GM12878 (cell line): ENCODE measurements around the gene WRAP73. TPM values are rescaled to one million over a fixed set of nuclear protein-coding genes. Genes with fewer than 3 reads are reported as not detected.

ENCODE experiments used
- BHLHE40 ChIP-seq, 2 experiments: fragments of 450-650 bp in 1 of 2; IDR thresholded peaks; 2 replicates each; pipeline ENCODE4 v1.6.1; 2011 to 2017; ENCODE audit warnings: low read depth in 2 of 2, borderline replicate concordance in 1 of 2, improper control_type of control experiment in 1 of 2, low read length in 1 of 2, mild to moderate bottlenecking in 1 of 2
- DPF2 ChIP-seq: fragments of 450-650 bp; IDR thresholded peaks from 2 replicates; pipeline ENCODE4 v1.6.1; 2017; ENCODE audit warnings: mild to moderate bottlenecking
- EGR1 ChIP-seq, 2 experiments: IDR thresholded peaks; 1 replicate in 1 of 2; 2 replicates in 1 of 2; pipeline ENCODE4 v1.6.1; 2011 to 2012; ENCODE audit warnings: low read depth in 2 of 2, low read length in 2 of 2, borderline replicate concordance in 1 of 2, mild to moderate bottlenecking in 1 of 2, moderate library complexity in 1 of 2
- ETV6 ChIP-seq, 2 experiments: fragments of 450-650 bp in 1 of 2; IDR thresholded peaks in 1 of 2; conservative IDR thresholded peaks in 1 of 2; 2 replicates each; pipeline ENCODE4 v1.6.1; 2014; ENCODE audit warnings: antibody characterized with exemption in 1 of 2, borderline replicate concordance in 1 of 2, low read depth in 1 of 2, mild to moderate bottlenecking in 1 of 2, moderate library complexity in 1 of 2
- HDAC2 ChIP-seq: fragments of 200-600 bp; sonication (generic); IDR thresholded peaks from 2 replicates; pipeline ENCODE4 v1.6.1; 2017
- IRF3 ChIP-seq: fragments of 450-650 bp; IDR thresholded peaks from 2 replicates; pipeline ENCODE4 v1.6.1; 2014; ENCODE audit warnings: mild to moderate bottlenecking
- JUND ChIP-seq: IDR thresholded peaks from 2 replicates; pipeline ENCODE4 v1.6.1; 2012; ENCODE audit warnings: low read depth, mild to moderate bottlenecking, low read length, improper control_type of control experiment, moderate library complexity
- MEF2A ChIP-seq: IDR thresholded peaks from 2 replicates; pipeline ENCODE4 v1.6.1; 2011; ENCODE audit warnings: low read depth, mild to moderate bottlenecking, low read length, moderate library complexity; ENCODE audit not compliant: insufficient read depth
- MYB ChIP-seq: fragments of 150-350 bp; IDR thresholded peaks from 2 replicates; pipeline ENCODE4 v1.6.1; 2014; ENCODE audit warnings: mild to moderate bottlenecking, low read depth, low read length, borderline replicate concordance
- NBN ChIP-seq: fragments of 450-650 bp; IDR thresholded peaks from 2 replicates; pipeline ENCODE4 v1.6.1; 2016
- PAX8 ChIP-seq: fragments of 450-650 bp; IDR thresholded peaks from 2 replicates; pipeline ENCODE4 v1.6.1; 2017; ENCODE audit warnings: mild to moderate bottlenecking, moderate library complexity
- POU2F2 ChIP-seq: IDR thresholded peaks from 3 replicates; pipeline ENCODE4 v1.6.1; 2011; ENCODE audit warnings: low read depth, mild to moderate bottlenecking, low read length, borderline replicate concordance
- RB1 ChIP-seq: fragments of 450-650 bp; formaldehyde crosslinking; IDR thresholded peaks from 2 replicates; pipeline ENCODE4 v1.6.1; 2017; ENCODE audit warnings: mild to moderate bottlenecking, borderline replicate concordance
- SIN3A ChIP-seq: IDR thresholded peaks from 2 replicates; pipeline ENCODE4 v1.6.1; 2012; ENCODE audit warnings: low read depth, low read length, improper control_type of control experiment
- SKIL ChIP-seq: fragments of 450-650 bp; IDR thresholded peaks from 2 replicates; pipeline ENCODE4 v1.6.1; 2017; ENCODE audit warnings: mild to moderate bottlenecking, low read depth, inconsistent platforms; ENCODE audit not compliant: poor library complexity, severe bottlenecking
- SMAD5 ChIP-seq: IDR thresholded peaks from 2 replicates; pipeline ENCODE4 v1.6.1; 2016; ENCODE audit warnings: antibody characterized with exemption, low read depth
- SMARCA5 ChIP-seq: fragments of 450-650 bp; IDR thresholded peaks from 2 replicates; pipeline ENCODE4 v1.6.1; 2017; ENCODE audit warnings: mild to moderate bottlenecking
- SMC3 ChIP-seq: IDR thresholded peaks from 2 replicates; pipeline ENCODE4 v1.6.1; 2011; ENCODE audit warnings: low read length, improper control_type of control experiment, borderline replicate concordance
- TCF12 ChIP-seq: IDR thresholded peaks from 2 replicates; pipeline ENCODE4 v1.6.1; 2011; ENCODE audit warnings: low read depth, mild to moderate bottlenecking, low read length
- ZBED1 ChIP-seq: IDR thresholded peaks from 2 replicates; pipeline ENCODE4 v1.6.1; 2016; ENCODE audit warnings: borderline replicate concordance
- ZBTB40 ChIP-seq: fragments of 450-650 bp; IDR thresholded peaks from 2 replicates; pipeline ENCODE4 v1.6.1; 2016; ENCODE audit warnings: mild to moderate bottlenecking, moderate library complexity, borderline replicate concordance
- ZNF274 ChIP-seq: IDR thresholded peaks from one replicate; pipeline ENCODE4 v1.8.0; 2011; ENCODE audit not compliant: insufficient read length, insufficient read depth
- polyA plus RNA-seq, 11 experiments: library from polyadenylated mRNA; depleted of rRNA in 4 of 11; unstranded in 6 of 11; stranded (reverse) in 5 of 11; fragments of >200 nt; fragmentation: Nextera tagmentation in 4 of 11; fragmentation: Illumina TruSeq in 1 of 11; extraction: Ambion mirVana in 4 of 11; extraction: Trizol in 1 of 11; gene quantifications; 1 replicate in 1 of 11; 2 replicates in 10 of 11; pipeline versions ENCODE4 v1.2.1 to v1.2.3, GENCODE V29; 2011 to 2016; ENCODE audit warnings: inconsistent platforms in 2 of 11, missing spikeins in 2 of 11, low read depth in 1 of 11
- total RNA-seq, 4 experiments: library from RNA; depleted of rRNA in 3 of 4; stranded (reverse); fragments of >200 nt in 3 of 4; fragmentation: Illumina TruSeq in 1 of 4; extraction: Trizol in 1 of 4; gene quantifications; 2 replicates each; pipeline versions ENCODE4 v1.2.1 to v1.2.3, GENCODE V29; 2013 to 2021

Gene WRAP73
- total and polyA plus RNA-seq, 10 of the 15 experiments (the other 5 are each of a cell fraction or from before 2014, with no cell fraction given): 3.2 to 65.8 (median 48.0) TPM

- TF ChIP-seq POU2F2 (peak; percentile 87), ETV6 (conservative IDR thresholded peaks at IDR 0.05 in 1 of 2, IDR thresholded peaks at IDR 0.05 in 1 of 2; ENCODE audit: borderline replicate concordance in 1 of 2, low read depth in 1 of 2) (peak in 1 of 2 experiments; percentile 100; a peak in 2 of 4 replicates), SKIL (peak; percentile 91), JUND (peak; percentile 97), ZBED1 (peak; percentile 85; the same call in 1 of the 2 replicates), ZNF274 (no peak), RB1 (peak; percentile 68; the same call in 1 of the 2 replicates), DPF2 (peak; percentile 100), PAX8 (no peak), MYB (no peak), ZBTB40 (peak; percentile 6; the same call in 1 of the 2 replicates), IRF3 (no peak), SIN3A (0 out of 2 replicates have a peak, but pooled peaks have one; percentile 44), SMARCA5 (peak; percentile 87), HDAC2 (no peak), EGR1 (IDR thresholded peaks at IDR 0.05; ENCODE audit: borderline replicate concordance in 1 of 2, low read depth in 2 of 2, low read length in 2 of 2) (peak in 1 of 2 experiments; percentile 90; a peak in 2 of 3 replicates), TCF12 (peak; percentile 100), BHLHE40 (IDR thresholded peaks at IDR 0.05; ENCODE audit: borderline replicate concordance in 1 of 2, low read depth in 2 of 2, low read length in 1 of 2) (peak; percentile 92 to 93), SMAD5 (no peak; the same call in 1 of the 2 replicates), MEF2A (peak; percentile 85), SMC3 (peak; percentile 41; the same call in 1 of the 2 replicates), NBN (peak; percentile 98)
Observed at GRCh38 chr1:3676581-3677470, 26.9 kb upstream of the WRAP73 start (continued).
